Neural cell (in vitro differentiated cells): ENCODE measurements around the gene WDR20. TPM values are rescaled to one million over a fixed set of nuclear protein-coding genes. Genes with fewer than 3 reads are reported as not detected.

ENCODE experiments used
- H2AFZ ChIP-seq: fragments of 200-600, 300-800 bp; sonication (generic), shearing (Covaris generic); 2 replicates; pipeline ENCODE4 v1.6.0; 2014; ENCODE audit warnings: low read depth, mild to moderate bottlenecking, antibody characterized with exemption, low read length, moderate library complexity
- H3F3A ChIP-seq: fragments of 200-600 bp; shearing (Covaris generic); 2 replicates; pipeline ENCODE4 v1.6.1; 2016; ENCODE audit warnings: mild to moderate bottlenecking, moderate library complexity, mixed read lengths, antibody characterized with exemption, low read length; ENCODE audit not compliant: insufficient read depth, poor library complexity, severe bottlenecking
- H3K27ac ChIP-seq: fragments of 200-600, 300-800 bp; sonication (generic), shearing (Covaris generic); 2 replicates; pipeline ENCODE4 v1.5.1; 2014; ENCODE audit warnings: mild to moderate bottlenecking, low read length, moderate library complexity
- H3K27me3 ChIP-seq: fragments of 300-800, 200-600 bp; sonication (generic), shearing (Covaris generic); 2 replicates; pipeline ENCODE4 v1.6.0; 2014; ENCODE audit warnings: mild to moderate bottlenecking, low read depth, low read length, moderate library complexity; ENCODE audit not compliant: insufficient read depth
- H3K36me3 ChIP-seq: fragments of 300-800, 200-600 bp; sonication (generic), shearing (Covaris generic); 2 replicates; pipeline ENCODE4 v1.5.1; 2014; ENCODE audit warnings: mild to moderate bottlenecking, antibody characterized with exemption, low read length, moderate library complexity; ENCODE audit not compliant: insufficient read depth
- H3K4me2 ChIP-seq: fragments of 300-800, 200-600 bp; sonication (generic), shearing (Covaris generic); 2 replicates; pipeline ENCODE4 v1.6.0; 2014; ENCODE audit warnings: mild to moderate bottlenecking, low read length
- H3K4me3 ChIP-seq: fragments of 300-800, 200-600 bp; sonication (generic), shearing (Covaris generic); 2 replicates; pipeline ENCODE4 v1.5.1; 2014; ENCODE audit warnings: mild to moderate bottlenecking, low read length, moderate library complexity
- H3K79me2 ChIP-seq: fragments of 200-600 bp; shearing (Covaris generic); replicated peaks from 2 replicates; pipeline ENCODE4 v1.6.0; 2014; ENCODE audit warnings: mild to moderate bottlenecking, low read length, moderate library complexity; ENCODE audit not compliant: insufficient read depth
- H3K9ac ChIP-seq: fragments of 300-800, 200-600 bp; sonication (generic), shearing (Covaris generic); 2 replicates; pipeline ENCODE4 v1.6.1; 2016; ENCODE audit warnings: mild to moderate bottlenecking, low read length, mixed read lengths
- H3K9me2 ChIP-seq: fragments of 200-600 bp; shearing (Covaris generic); 2 replicates; pipeline ENCODE4 v1.6.1; 2016; ENCODE audit warnings: mild to moderate bottlenecking, low read length, mixed read lengths; ENCODE audit not compliant: insufficient read depth
- H3K9me3 ChIP-seq: fragments of 200-600, 300-800 bp; sonication (generic), shearing (Covaris generic); 2 replicates; pipeline ENCODE4 v1.6.1; 2016; ENCODE audit warnings: mild to moderate bottlenecking, mixed run types, low read length, moderate library complexity, mixed read lengths
- H4K20me1 ChIP-seq: fragments of 200-600 bp; shearing (Covaris generic); 2 replicates; pipeline ENCODE4 v1.6.1; 2016; ENCODE audit warnings: mild to moderate bottlenecking, mixed run types; ENCODE audit not compliant: insufficient read depth
- CTCF ChIP-seq: fragments of 450-650 bp; IDR thresholded peaks from 2 replicates; pipeline ENCODE4 v1.5.1; 2014; ENCODE audit warnings: antibody characterized with exemption, mild to moderate bottlenecking, moderate library complexity; ENCODE audit not compliant: poor library complexity, severe bottlenecking
- EP300 ChIP-seq: fragments of 450-650 bp; conservative IDR thresholded peaks from 2 replicates; pipeline ENCODE4 v1.6.1; 2014; ENCODE audit warnings: antibody characterized with exemption, mild to moderate bottlenecking, moderate library complexity; ENCODE audit not compliant: poor library complexity, severe bottlenecking
- EZH2 ChIP-seq: fragments of 200-600, 300-800 bp; shearing (Covaris generic), sonication (generic); IDR thresholded peaks from 2 replicates; pipeline ENCODE4 v1.6.1; 2014; ENCODE audit warnings: antibody characterized with exemption, low read length, borderline replicate concordance, mild to moderate bottlenecking; ENCODE audit not compliant: insufficient read depth, poor library complexity, severe bottlenecking
- MXI1 ChIP-seq: fragments of 450-650 bp; conservative IDR thresholded peaks from 2 replicates; pipeline ENCODE4 v1.6.1; 2014; ENCODE audit warnings: antibody characterized with exemption, mild to moderate bottlenecking; ENCODE audit not compliant: poor library complexity, severe bottlenecking
- POLR2AphosphoS5 ChIP-seq: IDR thresholded peaks from 2 replicates; pipeline ENCODE4 v1.6.1; 2012
- RAD21 ChIP-seq: fragments of 450-650 bp; conservative IDR thresholded peaks from 2 replicates; pipeline ENCODE4 v1.6.1; 2014; ENCODE audit warnings: antibody characterized with exemption, mild to moderate bottlenecking, moderate library complexity
- REST ChIP-seq: IDR thresholded peaks from 2 replicates; pipeline ENCODE4 v1.6.1; 2012; ENCODE audit warnings: borderline replicate concordance
- SMC3 ChIP-seq: fragments of 450-650 bp; conservative IDR thresholded peaks from 2 replicates; pipeline ENCODE4 v1.6.1; 2014; ENCODE audit warnings: antibody characterized with exemption, mild to moderate bottlenecking, moderate library complexity; ENCODE audit not compliant: poor library complexity
- TAF1 ChIP-seq: IDR thresholded peaks from 2 replicates; pipeline ENCODE4 v1.6.1; 2012; ENCODE audit warnings: low read depth
- polyA plus RNA-seq: library from polyadenylated mRNA; depleted of rRNA; stranded (reverse); fragments of >200 nt; gene quantifications from 2 replicates; pipeline ENCODE4 v1.2.3, GENCODE V29; 2014

The WDR20 gene
- polyA plus RNA-seq, 1 donor from 2014 or later, result 28.6 TPM

DNA sequence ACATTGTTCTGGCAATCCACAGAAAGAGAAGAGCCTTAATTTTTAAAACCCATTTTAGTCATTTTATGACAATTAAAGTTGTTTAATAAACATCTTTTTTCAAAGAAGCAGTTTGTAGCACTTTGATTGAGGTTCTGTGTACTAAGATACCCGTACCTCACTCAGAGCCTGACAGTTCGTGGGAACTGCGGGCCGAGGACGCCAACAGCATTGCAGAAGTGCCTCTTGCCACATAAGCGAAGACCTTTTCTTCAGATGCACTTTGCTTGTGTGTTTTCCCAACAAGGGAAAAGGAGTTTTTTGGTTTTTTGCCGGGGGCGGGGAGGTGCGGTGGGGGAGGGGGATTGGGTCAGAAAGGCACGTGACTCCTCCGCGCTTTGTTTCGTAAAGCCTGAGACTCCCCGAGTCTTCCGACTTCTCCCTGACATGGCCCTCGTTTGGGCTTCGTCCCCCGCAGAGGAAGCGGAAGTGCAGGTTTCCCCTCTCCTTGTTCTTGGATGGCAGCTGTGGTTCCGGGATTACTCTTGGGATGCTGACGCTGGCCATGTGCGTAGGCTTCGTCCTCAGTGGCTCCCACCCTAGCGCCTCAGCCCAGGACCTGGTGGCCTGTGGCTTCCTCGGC, 70.8 kb downstream of the WDR20 start:
- Histone ChIP-seq H2AFZ (no peak overlapping the region), H3K9ac (no peak overlapping the region), H3K4me2 (no peak overlapping the region), H3F3A (no peaks in the 10 kb centered on the region), H3K36me3 (no peaks in the 10 kb centered on the region), H3K27me3 (no peaks in the 10 kb centered on the region), H3K27ac (no peak overlapping the region), H3K79me2 (no peaks in the 10 kb centered on the region), H4K20me1 (no peaks in the 10 kb centered on the region), H3K4me3 (no peak overlapping the region), H3K9me3 (no peaks in the 10 kb centered on the region), H3K9me2 (no peaks in the 10 kb centered on the region)
- TF ChIP-seq MXI1 (no peak), CTCF (no peak), TAF1 (no peak), EZH2 (no peak), SMC3 (no peak), POLR2AphosphoS5 (no peak), EP300 (no peak), REST (no peak), RAD21 (no peak)

- H3K36me3 ChIP-seq, result no peaks in the 10 kb centered on the region
- H3F3A ChIP-seq, result no peaks in the 10 kb centered on the region
- H4K20me1 ChIP-seq, result no peaks in the 10 kb centered on the region
Measured at GRCh38 chr14:102211240-102211639, 71.5 kb downstream of the WDR20 start.

More at GRCh38 chr14:102211240-102211639, 71.5 kb downstream of the WDR20 start:
- no peaks in the 10 kb centered on the region for H3K79me2 ChIP-seq
- H3K27me3 ChIP-seq, result no peaks in the 10 kb centered on the region
- TF ChIP-seq SMC3 (no peak), EP300 (no peak), TAF1 (no peak), REST (no peak), EZH2 (no peak), RAD21 (no peak), CTCF (no peak), POLR2AphosphoS5 (no peak), MXI1 (no peak)
- H3K9me2 ChIP-seq, result no peaks in the 10 kb centered on the region
- no peaks in the 10 kb centered on the region for H3K9me3 ChIP-seq
- no peak overlapping the region for H3K9ac ChIP-seq
- H2AFZ ChIP-seq, result no peak overlapping the region
- no peak overlapping the region for H3K27ac ChIP-seq
- no peak overlapping the region for H3K4me2 ChIP-seq
- H3K4me3 ChIP-seq, result no peak overlapping the region
